T-helper 1 cell (primary cell): ENCODE results near the gene CD276.
A peak's percentile ranks its signal among the peaks of the same experiment; 100 is the strongest.

Source experiments
- DNase-seq, 5 donors: peaks; one replicate each; pipeline ENCODE4 v3.0.0-alpha.2; 2012 to 2020
- total RNA-seq, 4 donors: gene quantifications; one replicate each; lab custom pipeline; 2026; lab: John Stamatoyannopoulos, UW

Gene CD276
- total RNA-seq, result 0 reads per million in 4 donors

DNA sequence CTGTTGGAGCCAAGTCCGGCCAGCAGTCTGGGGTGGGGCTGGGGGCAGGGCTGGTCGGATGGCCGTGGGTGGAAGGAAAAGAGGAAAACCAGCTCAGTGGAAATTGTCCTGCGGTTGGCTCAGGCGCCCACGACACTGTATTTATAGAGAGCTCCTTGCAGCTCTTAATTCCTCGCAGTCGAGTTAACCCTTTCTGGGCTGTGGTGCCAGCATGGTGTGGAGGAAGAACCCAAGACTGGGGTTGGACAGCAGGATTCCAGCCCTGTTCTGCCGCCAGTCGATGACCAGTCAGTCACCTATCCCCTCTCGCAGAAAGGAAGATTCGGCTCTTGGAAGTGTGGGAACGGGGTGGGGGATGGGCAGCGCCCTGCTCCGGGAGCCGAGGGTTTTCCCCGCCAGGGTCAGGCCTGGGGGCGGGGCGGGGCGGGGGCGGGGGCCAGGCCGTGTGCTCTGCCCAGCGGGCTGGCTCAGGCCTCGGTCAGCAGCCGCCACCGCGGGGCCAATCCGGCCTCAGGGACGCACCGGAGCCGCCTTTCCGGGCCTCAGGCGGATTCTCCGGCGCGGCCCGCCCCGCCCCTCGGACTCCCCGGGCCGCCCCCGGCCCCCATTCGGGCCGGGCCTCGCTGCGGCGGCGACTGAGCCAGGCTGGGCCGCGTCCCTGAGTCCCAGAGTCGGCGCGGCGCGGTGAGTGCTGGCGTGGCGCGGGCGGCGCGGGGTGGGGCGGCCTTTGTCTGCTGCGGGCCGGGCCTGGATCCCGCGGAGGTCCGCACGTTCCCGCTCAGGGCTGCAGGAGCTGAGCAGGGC lies at the start of gene CD276:
TSS of gene CD276 (plus strand) at position 607 of the 804 bp plus-strand sequence. CDS start 15,257 bp downstream, outside the sequence.
- no peak for DNase-seq

DNA sequence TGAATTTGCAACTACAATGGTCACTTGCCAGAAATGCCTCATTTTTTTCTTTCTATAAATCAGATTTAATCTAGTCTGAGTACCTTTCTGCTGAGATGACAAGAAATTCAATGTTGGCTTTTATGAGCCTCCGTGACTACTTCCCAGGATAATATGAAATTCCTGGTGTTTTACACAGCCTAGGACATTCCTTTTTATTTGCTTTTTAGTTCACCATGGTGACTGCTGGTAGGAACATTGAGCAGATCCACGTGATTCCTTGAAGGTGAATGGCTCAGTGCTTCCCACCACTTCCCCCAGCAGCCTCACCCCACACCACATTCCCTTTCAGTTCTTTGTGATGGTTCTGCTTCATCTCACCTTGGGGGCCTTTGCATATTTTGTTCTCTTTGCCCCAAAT lies 46.7 kb upstream of the CD276 start:
- DNase-seq, result no peak

DNA sequence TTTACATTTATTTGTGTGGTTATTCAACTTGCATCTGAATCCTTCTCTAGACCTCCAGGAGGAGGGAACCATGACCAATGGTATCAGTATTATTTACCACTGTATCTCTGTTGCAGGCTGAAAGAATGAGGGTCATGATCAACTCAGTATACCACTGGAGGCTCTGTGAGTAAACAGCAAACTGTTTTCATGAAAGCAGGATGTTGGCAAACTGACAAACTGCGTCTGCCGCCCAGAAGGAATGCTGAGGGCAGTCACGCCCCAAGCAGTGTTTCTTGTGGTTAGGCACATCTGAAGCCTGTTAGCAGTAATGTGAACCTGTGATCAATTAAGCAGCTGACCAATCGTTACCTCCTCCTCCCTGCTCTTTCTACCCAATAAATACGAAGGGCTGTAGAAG lies 44.7 kb upstream of the CD276 start:
- peak in 1 of 5 donors; percentile 9 for DNase-seq

DNA sequence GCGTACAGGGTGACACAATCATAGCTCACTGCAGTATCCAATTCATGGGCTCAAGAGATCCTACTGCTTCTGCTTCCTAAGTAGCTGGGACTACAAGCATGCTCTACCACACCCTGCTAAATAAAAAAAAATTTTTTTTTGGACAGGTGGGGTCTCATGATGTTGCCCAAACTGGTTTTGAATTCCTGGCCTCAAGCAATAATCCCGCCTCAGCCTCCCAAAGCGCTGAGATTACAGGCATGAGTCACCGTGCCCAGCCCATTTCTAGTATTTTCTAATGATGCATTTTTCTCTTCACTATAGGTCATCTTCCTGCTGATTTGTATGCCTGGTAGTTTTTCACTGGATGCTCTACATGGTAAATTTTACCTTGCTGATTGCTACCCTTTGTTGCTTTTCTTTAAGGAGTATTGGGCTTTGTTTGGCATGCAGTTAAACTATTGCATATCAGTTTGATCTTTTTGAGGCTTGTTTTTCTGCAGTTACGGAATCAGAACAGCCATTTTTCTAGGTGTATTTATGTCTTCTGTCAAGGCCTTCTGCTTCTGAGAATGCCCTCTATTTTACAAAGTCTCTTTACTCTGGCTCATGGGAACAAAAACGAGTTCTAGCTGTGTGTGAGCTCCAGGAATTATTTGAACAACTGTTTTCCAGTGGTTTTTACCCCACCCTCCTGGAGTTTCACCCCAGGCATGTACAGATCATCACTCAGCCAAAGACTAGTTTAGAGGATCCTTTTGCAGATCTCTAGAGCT lies 36.7 kb upstream of the CD276 start:
- no peak for DNase-seq

DNA sequence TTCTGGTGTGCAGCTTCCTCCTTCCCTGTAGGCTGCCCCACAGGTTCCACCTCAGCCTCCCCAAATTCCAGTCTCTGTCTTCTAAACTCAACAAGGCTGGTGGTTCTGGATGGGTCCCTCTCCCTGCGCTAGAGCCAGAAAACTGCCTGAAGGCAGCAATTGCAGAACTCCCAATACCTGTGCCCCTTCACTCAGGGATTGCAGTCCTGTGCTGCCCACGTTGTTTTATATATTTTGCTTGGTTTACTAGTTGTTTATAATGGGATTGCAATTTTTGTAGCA lies 36.2 kb upstream of the CD276 start:
- DNase-seq, result no peak

DNA sequence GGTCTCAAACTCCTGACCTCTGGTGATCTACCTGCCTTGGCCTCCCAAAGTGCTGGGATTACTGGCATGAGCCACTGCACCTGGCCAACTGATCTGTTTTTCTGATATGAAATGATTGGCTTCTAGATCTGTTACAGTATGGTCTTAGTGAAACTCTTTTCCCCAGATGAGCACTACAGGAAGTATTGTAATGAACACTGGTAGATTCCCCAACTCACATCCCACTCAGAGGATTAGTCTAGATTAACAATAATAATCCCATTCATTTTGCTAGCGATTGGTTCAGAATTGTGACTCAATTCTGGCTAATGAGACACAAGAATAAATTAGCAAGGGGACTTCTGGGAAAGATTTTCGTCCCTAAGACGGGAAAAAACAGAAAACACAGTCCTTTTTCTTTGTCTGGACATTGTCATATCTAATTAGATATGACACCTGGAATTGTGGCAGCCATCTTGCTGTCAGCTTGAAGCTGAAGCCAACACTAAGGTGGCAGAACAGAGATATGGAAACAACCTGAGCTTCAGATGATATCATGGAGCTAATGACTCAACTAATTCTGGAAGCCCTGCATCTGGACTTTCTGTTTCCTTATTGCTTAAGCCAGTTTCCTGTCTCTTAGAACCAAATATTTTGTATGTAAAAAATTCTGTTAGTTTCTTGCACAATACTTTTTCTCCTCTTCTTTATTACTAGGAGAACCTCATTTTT lies 33.6 kb upstream of the CD276 start:
- peak in 1 of 5 donors; percentile 38 for DNase-seq

DNA sequence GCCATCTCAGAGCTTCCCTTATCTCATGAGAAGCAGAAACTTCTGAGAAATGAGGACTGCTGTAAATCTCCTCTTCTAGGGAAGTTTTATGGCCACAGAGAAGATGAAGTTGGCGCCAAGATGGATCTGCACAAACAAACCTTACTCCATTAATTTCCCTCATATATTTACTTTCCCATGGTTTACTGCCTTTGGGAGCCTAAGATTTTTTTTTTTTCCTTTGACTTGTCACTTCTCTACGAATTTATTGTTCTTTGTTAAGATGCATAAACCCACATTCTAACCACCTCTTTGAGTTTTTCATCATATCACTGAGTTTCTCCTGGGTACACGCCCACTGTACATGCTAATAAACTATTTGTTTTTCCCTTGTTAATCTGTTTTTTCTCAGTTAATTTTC lies 29.5 kb upstream of the CD276 start:
- no peak for DNase-seq

DNA sequence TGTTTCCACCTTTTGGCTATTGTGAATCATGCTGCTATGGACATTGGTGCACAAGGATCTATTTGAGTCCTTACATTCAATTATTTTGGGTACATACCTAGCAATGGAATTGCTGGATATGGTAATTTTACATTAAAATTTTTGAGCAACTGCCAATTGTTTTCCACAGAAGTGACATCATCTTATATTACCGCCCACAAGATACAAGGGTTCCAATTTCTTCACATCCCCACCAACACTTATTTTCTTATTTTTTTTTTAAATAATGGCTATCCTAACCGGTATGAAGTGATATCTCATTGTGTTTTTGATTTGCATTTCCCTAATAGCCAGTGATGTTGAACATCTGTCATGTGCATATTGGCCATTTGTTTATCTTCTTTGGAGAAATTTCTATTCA lies 28.5 kb upstream of the CD276 start:
- DNase-seq, result no peak

DNA sequence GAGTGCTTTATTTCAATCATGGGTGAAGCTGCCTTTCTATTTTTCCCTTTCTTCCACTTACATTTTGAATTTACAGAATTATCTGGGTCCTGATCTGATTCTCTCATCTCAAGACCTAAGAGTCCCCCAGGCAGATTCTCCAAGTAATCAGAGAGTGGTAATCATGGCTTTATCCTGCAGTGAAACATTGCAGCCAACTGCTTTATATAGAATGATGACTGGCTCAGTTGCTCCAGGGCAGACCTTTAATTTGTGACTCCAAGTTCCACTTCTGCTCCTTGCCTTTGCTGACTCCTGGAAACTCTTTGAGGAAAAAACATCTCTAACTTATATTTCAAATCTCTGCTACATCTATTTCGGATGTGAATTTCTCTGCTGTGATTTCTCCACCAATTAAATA lies 25.5 kb upstream of the CD276 start:
- DNase-seq, result no peak

DNA sequence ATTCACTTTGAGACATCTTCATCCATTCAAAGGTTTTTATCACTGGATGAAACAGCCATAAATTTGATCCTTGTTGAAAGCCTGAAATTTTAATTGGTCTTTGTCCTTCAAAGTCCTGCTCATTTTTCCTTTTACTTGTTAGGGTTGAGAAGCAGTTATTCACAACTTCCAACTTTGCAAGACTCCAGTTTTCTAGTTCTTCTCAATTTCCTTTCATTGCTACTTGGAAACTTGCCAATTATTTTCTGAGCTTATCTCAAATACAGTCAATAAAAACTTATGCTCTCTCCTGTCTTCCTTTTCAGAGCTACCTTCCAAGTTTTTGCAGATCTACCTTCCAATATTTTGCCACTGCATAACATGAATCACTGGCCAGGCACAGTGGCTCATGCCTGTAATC lies 23.7 kb upstream of the CD276 start:
- no peak for DNase-seq

DNA sequence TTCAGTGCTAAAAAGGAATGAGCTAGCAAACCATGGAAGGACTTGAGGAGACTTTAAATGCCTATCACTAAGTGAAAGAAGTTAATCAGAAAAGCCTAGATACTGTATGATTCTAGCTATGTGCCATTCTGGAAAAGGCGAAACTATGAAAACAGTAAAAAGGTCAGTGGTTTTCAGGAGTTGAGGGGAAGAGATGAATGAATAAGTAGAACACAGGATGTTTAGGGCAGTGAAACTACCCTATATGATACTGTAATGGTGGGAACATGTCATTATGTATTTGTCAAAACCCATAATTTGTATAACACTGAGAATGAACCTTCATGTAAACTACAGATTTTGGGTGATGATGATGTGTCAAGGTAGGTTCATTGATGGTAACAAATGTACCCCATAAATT lies 9.6 kb upstream of the CD276 start:
- no peak for DNase-seq

DNA sequence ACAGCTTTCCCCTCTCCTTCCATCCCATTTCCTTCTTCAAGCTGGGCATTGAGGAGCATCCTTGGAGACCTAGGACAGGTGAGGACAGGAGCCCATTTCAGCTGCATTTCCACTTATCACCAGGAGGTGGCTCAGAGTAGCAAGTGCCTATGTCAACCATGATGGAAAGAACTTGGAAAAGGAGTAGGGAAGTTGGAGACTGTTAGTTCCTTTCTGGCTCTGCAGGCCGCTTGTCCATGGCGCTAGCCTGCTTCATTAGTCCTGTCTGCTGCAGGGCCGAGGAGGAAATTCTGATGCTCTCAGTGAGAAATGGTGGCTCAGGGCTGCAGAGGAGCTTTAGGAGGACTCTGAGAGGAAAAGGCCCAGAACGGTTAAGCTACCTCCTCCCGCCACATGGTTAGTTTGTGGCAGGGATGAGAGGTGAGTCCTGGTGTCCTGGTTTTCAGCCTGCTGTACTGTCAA lies 7.0 kb upstream of the CD276 start:
- DNase-seq, result peak in 4 of 5 donors; percentile 31 to 55 (median 36)

DNA sequence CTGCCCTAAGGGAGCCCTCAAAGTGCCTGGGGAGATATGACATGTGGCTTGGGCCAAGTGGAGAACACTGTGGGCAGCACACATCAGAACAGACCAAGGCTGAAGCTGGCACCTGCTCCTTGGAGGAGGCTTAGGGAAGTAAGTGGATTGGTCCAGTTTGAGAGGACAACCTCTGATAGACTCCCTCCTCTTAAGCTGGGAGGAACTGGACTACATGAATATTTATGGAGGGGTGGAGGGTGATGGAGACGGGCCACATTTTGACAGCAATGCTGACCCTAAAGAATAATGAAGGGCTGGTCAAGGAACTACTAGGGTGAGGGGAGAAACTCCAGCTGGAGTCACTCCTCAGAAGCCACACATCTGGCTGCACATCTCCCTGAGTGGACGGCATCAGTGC lies 6.5 kb upstream of the CD276 start:
- DNase-seq, result no peak

DNA sequence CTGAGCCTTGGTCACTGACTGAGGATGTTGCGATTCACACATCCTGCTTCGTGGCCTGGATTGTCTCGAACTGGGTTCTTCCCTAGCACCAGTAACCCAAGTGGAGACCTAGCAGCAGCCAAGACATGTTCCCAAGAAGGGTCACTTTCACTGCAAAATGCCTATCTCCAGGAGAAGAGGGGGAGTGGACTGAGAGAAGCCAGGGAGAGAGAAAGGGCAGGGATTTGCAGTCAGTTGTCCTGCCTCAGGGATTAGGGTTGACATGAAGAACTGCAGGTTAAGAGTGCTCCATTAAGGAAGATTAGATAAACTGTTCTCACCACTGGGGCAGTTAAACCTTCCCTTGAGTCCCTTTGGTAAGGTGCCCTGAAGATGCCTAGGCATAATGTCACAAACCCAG lies 5.7 kb upstream of the CD276 start:
- DNase-seq, result no peak

DNA sequence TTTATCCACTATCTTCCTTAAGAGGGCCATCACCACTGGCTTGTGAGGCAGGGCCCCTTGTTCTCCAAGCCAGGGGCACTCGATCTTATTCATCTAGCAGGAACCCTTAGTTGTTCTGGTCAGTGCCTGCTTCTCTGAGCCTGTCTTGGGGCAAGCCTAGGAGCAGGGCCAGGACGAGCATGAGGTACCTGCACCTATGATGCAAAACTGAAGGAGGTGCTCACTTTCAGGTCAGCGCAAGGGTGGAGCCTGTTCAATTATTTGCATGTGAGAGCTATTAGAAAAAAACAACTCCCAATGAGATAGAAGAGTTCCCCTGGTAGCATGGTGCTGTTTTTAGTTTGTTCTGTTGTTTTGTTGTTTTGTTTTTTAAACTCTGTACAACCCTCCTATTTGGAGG lies 5.0 kb upstream of the CD276 start:
- DNase-seq, result no peak

DNA sequence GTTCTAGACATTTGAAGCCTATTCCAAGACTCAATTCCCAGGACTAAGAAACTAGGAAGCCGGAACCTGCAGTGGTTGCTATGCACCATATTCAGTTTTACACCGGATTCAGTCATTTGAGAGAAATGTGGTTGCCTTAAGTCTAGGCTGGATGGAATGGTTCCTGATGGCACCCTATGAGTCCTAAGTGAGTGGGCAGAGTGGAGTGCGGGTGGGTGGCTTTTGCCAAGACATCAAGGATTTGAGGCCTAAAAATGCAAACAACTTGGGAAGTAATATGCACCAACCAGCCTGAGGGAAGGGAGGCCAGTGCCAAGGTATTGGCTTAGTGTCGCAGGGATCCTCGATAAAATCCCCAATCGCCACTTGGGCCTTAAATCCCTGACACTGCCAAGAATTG lies 4.2 kb upstream of the CD276 start:
- no peak for DNase-seq

DNA sequence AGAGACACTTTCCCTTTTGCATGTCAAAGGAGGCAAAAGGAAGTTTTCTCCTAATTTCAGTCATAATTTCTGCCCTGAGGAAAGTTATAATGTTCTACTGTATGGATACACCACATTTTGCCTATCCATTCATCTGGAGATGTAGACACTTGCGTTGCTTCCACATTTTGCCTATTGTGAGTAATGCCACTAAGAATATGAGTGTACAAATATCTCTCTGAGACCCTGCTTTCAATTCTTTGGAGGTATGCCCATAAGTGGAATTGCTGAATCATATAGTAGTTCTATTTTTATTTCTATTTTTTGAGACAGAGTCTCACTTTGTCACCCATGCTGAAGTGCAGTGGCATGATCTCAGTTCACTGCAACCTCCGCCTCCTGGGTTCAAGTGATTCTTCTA lies 3.6 kb upstream of the CD276 start:
- no peak for DNase-seq

DNA sequence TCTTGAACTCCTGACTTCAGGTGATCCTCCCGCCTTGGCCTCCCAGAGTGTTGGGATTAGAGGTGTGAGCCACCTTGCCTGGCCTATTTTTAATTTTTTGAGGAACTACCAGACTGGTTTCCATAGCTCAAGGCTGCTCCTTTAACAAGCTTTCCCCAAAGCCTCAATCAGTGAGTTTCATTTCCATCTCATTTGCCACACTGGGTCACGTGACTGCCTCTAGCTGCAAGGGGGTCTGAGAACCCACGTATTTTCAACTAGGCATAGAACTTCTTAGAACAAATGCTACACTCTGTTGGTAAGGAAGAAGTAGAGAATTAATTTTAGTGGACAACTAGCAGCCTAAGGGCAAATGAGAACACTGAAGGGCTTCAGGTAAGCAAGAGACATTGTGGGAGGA lies 3.1 kb upstream of the CD276 start:
- no peak for DNase-seq

DNA sequence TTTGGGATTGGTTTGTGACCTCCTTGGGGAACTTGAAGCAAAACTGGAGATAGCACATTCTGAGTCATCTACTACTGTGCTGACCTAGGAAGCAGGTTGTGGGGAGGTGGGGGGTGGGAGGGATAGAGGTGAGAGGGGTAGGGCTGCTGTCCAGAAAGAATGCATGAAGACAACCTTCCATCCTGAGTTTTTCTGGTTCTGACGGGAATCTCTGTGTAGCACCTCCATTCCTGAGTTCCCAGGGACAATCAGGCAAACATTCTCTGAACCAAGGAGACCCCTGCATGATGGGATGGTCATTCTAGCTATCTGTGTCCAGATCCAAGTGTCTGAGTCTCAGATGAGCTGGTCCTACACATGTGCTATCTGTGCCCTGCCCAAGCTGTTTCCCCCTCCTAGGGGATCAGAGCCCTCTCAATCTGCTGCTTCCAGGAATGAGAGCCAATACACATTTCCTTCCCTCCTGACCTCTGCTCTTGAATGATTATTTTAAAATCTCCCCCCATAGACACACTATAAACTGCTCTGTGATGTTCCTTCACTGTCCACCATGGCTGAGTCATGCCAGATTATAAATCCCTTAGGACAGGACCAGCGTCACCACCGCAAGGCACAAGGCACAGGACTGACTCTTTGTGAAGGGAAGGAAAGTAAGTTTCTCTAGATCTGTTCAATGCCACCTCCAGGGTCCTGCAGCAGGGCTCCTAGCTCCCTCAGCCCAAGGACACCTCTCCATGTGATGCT lies 2.2 kb upstream of the CD276 start:
- no peak for DNase-seq

DNA sequence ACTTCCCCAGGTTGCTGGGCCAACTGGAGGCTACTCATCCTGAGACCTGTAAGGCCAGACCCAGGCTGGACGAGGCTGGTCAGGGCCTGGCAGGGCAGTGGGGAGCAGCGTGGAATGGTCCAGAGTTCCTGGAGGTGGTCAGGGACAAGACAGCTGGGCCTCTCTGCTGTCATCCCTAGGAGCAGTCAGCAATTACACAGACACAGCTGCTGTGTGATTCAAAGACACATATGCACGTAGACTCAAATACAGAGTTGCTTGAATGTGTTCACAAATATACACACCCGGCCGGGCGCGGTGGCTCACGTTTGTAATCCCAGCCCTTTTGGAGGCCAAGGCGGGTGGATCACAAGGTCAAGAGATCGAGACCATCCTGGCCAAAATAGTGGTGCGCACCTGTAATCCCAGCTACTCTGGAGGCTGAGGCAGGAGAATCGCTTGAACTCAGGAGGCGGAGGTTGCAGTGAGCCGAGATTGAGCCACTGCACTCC lies 1.5 kb upstream of the CD276 start:
- DNase-seq, result no peak

DNA sequence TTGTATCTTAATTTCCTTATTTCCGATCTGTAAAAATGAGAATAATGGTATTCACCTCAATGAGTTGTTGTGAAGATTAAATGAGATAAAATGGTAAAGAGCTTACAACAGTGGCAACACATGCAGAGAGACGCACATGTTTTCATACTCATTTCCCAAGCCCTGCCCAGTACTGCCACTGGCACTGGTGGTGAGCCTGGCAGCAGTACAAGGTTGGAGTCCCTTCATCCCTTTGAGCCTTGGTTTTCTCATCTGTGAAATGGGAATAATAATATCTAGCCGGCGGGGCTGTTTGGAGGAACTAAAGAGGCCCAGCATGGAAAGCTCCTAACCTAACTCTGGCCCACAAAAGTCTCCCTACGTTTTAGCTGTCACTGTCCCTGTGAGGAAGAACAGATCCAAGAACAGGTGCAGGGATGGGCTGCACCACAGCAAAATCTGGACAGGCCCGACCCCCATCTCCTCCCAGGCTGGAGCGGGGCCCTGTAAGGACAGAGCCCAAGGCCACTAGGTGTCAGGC lies 866 bp upstream of the CD276 start:
- no peak for DNase-seq
